Fibroblast of upper back skin (primary cell): Measurements from ENCODE around the gene BCR.

Experiments
- DNase-seq: peaks from one replicate; pipeline ENCODE4 v3.0.0-alpha.2; 2013

BCR gene

GRCh38 chr22:23278883-23279675 lies 98.8 kb downstream of the BCR start:
- no peak for DNase-seq

DNA sequence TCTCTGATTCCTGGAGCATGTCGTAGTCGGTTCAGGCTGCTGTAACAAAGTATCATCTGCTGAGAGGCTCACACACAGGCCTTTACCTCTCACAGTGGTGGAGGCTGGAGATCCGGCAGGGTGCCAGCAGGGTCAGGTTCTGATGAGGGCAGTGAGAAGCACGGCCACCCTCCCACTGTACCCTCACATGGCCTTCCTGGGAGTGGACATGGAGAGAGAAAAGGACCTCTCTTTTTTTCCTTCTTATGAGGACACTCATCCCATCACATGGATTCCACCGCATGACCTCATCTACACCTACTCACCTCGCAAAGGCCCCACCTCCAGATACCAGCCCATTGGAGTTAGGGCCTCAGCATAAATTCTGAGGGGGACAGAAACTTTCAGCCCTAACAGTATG lies 99.5 kb downstream of the BCR start:
- no peak for DNase-seq

DNA sequence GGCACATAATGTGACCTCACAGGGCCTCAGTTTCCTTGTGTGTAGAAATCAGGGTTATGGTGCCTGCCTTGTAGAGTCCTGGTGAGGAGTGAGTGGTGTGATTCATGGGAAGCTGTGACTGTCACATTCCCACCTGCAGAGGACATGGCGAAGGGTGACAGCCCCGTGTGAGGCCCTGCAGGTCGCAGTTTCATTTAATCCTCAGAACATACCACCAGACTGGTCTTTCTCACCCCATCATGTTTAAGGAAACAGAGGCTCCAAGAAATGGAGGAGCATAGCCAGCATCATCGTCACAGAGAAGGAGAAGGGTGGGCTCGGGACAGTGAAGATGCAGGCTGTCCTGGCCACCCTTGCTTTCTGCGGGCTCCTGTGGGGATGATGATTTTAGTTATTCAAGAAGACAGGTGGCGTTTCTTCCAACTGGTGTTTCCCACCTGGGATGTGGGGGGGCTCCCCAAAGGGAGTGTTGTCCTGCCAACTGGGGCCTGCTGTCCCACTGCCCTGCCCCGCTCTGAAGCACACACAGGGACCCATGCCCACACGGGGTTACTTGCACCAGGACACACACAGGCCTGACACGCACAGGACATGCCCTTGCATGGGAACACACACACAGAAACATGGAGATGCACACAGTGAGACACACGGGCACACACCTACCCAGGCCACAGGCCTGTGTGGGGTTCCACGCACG lies 100.2 kb downstream of the BCR start:
- no peak for DNase-seq

DNA sequence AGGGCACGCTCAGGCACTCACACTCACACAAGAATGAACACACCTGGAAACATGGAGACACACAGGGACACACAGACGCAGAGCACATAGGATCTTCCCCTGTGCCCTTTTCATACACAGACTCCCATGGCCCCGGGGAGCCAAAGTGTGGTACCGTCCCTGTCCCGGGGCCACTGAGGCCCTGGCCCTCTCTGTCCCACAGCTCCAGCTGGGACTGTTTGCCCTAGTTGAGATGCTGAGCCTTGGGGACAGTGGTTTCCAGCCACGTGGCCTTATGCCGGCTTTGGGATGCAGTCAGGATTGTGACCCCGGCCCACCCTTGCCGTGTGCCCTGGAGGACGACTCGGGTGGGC lies 100.7 kb downstream of the BCR start:
- no peak for DNase-seq

GRCh38 chr22:23281406-23282088 lies 101.2 kb downstream of the BCR start:
- DNase-seq, result peak; percentile 64

DNA sequence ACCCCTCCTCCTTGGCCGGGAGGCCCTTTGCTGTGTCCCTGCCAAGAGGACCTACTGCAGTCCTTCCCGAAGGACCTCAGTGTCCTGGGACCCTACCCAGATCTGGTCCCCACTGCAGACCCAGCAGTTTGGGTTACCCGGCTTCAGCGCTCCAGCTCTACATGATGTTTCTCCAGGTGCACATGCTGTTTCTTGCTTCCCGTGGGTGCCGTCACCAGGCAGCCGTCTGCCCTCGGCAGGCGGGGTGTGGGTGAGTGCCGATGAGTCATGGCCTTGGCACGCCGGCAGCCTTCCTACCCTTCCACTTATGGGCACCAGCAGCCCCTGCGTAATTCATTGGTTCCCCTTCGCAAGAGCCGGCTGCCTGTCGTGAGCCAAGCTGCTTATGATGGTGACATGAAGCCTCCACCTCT lies 101.8 kb downstream of the BCR start:
- DNase-seq, result peak; percentile 3

- DNase-seq, result no peak
Measured at GRCh38 chr22:23282516-23282915, 102.2 kb downstream of the BCR start.

DNA sequence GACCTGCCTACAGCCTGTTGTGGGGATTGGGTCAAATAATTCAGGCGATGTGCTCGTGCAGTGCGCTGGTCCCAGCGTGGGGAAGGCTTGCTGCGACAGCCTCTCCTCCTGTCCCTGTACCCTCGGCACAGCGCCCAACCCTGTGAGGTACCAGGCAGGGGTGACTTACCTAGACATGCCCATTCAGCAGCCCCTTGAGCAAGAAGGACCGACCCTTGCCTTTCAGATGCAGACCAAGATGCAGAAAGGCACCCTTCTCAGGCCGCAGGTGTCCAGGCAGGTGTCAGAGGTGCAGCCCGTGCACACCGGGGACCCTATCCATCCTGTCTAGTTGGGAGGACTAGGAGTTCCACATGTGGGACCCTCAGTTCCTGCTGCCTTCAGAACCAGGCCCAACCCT lies 102.7 kb downstream of the BCR start:
- no peak for DNase-seq

DNA sequence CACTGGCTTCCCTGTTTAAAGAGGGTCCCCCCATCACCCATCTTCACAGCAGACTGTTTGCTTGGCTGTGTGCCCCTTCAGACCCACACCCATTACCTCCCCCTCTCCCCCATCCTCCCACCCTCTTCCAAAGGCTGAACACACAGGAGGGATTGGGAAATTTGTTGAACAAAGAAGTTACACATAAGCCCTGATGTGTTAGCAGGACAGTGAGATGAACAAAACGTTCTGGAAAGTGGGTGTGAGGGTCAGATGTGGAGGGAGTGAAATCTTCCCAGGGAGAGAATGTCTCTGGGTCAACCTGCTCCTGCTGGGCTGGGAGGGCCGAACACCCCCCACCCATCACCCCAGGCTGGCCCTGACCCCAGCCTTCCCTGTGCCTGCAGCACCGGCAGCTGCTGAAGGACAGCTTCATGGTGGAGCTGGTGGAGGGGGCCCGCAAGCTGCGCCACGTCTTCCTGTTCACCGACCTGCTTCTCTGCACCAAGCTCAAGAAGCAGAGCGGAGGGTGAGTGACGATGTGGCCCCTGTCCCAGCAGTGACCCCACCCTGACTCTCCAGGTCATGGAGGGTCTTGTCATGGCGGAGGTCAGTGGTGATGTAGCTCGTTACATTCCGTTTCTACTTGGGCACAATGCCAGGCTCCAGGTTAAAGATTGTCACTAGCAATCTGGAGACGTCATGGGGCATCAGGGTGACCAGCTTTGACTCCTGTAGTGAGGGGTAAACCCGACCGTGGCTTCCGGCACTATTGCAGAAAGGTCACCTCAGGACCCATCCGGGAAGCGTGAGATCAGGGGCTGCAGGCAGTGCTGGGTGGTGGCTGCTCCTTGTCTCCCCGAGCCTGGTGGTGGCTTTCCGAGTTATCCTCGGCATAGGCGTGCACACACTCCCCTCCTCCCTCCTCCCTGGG lies 103.5 kb downstream of the BCR start:
- no peak for DNase-seq

GRCh38 chr22:23284504-23285033 lies 104.3 kb downstream of the BCR start:
- no peak for DNase-seq

GRCh38 chr22:23285236-23285635 lies 104.9 kb downstream of the BCR start:
- no peak for DNase-seq

DNA sequence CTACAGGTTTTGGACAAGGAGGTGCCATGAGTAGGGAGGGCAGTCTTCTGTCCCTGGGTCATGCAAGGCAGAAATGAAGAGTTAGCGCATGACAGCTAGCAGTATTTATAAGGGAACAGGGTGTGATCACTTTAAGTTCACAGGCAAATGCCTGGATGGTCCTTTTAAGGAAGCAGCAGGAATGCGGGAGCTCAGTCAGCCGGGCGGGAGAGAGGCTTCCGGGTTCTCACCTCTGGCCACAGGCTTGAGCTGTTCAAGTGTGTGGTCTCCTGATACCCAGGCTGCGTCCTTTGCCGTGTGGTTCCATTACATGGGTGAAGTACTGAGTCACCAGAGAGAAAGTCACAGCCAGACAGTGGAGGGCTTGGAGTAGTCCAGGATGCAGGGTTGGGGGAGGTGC lies 105.4 kb downstream of the BCR start:
- peak; percentile 22 for DNase-seq

GRCh38 chr22:23286296-23286695 lies 106.0 kb downstream of the BCR start:
- DNase-seq, result no peak

GRCh38 chr22:23287136-23288095 lies 107.1 kb downstream of the BCR start:
- DNase-seq, result no peak

- DNase-seq, result no peak
Measured at GRCh38 chr22:23288301-23289129, 108.2 kb downstream of the BCR start.

- no peak for DNase-seq
Measured at GRCh38 chr22:23289130-23289503, 108.8 kb downstream of the BCR start.

- DNase-seq, result peak; percentile 35
Measured at GRCh38 chr22:23289851-23290724, 109.8 kb downstream of the BCR start.

DNA sequence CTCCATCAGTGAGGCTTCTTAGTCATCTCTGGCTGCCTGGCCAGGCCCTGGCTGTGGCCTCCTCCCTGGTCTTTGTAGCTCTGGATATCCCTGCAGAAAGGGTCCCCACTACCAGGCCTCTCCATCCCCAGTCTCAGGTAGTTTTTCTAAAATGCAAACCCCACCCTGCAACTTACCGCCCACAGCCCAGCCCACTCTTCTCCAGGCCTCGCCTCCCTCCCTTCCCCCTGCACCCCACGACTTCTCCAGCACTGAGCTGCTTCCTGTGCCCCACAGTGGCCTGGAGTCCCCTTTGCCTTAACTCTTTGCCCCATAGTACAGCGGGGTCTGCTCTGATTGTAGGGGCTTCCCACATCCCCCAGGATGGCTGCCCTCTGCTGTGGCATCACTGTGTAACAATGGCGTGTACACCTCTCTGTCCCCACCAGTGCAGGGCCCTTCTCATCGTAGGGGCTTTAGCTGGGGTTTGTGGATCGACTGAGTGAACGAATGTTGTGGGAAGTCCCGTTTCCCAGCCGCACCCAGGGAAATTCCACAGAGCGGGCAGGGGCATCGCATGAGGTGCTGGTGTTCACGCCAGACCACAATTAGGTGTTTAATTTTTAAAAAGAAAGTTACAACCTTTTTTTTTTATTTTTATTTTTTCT lies 111.6 kb downstream of the BCR start:
- no peak for DNase-seq
